Measurements from ENCODE around the gene IPO13. TPM values are rescaled to one million over a fixed set of nuclear protein-coding genes. Genes with fewer than 3 reads are reported as not detected.

IPO13 gene
- total and polyA plus RNA-seq, 4 donors: 7.3 to 35.4 (median 17.4) TPM

DNA sequence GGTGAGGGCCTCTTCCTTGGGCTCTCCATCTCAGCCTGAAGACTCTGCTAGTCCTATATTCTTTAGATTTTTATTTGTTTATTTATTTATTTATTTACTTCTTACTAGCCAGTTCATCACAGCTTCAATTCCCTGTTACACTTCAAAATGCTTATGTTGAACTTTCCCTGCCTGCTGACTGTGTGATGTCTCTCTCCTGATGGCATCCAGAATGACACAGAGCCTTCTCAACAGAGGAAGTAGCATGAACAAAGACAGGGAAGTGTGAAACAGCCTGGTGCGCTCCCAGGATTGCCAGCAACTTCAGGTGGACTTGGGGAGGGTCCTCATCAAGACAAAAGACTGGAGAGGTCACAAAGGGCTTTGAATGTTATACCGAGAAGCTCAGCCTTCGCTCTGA is 4.3 kb upstream of the IPO13 start:
- Histone ChIP-seq H3K27ac (ENCODE audit: low read depth in 1 of 2, low read length in 1 of 2) (no peak overlapping the region), H3K36me3 (ENCODE audit: control insufficient read depth in 4 of 4, insufficient read depth in 4 of 4, low read length in 4 of 4) (no peaks in the 10 kb centered on the region), H3K27me3 (ENCODE audit: control insufficient read depth in 3 of 3, insufficient read depth in 3 of 3, low read length in 2 of 3) (peaks cover 0 to 2% (median 0%) of the 10 kb centered on the region in 3 donors), H3K9ac (ENCODE audit: insufficient read depth in 1 of 2, low read length in 2 of 2) (no peak overlapping the region), H3K4me1 (ENCODE audit: control insufficient read depth in 5 of 5, insufficient read depth in 5 of 5, low read length in 5 of 5) (peaks cover 3 to 10% (median 4%) of the 10 kb centered on the region in 5 donors), H3K9me3 (ENCODE audit: control insufficient read depth in 4 of 4, insufficient read depth in 3 of 4, low read length in 3 of 4) (no peaks in the 10 kb centered on the region), H3K4me3 (no peak overlapping the region)
- ATAC-seq (ENCODE audit: insufficient read depth, low FRiP score) (no peak), DNase-seq (no peak)
- 79 to 90% methylated on average over 3 of the region's 3 CpGs for WGBS, 2 donors
- TF ChIP-seq, protein P1, sequence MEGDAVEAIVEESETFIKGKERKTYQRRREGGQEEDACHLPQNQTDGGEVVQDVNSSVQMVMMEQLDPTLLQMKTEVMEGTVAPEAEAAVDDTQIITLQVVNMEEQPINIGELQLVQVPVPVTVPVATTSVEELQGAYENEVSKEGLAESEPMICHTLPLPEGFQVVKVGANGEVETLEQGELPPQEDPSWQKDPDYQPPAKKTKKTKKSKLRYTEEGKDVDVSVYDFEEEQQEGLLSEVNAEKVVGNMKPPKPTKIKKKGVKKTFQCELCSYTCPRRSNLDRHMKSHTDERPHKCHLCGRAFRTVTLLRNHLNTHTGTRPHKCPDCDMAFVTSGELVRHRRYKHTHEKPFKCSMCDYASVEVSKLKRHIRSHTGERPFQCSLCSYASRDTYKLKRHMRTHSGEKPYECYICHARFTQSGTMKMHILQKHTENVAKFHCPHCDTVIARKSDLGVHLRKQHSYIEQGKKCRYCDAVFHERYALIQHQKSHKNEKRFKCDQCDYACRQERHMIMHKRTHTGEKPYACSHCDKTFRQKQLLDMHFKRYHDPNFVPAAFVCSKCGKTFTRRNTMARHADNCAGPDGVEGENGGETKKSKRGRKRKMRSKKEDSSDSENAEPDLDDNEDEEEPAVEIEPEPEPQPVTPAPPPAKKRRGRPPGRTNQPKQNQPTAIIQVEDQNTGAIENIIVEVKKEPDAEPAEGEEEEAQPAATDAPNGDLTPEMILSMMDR (IDR thresholded peaks at IDR 0.05; ENCODE audit: control extremely low read depth, extremely low read depth): no peak

DNA sequence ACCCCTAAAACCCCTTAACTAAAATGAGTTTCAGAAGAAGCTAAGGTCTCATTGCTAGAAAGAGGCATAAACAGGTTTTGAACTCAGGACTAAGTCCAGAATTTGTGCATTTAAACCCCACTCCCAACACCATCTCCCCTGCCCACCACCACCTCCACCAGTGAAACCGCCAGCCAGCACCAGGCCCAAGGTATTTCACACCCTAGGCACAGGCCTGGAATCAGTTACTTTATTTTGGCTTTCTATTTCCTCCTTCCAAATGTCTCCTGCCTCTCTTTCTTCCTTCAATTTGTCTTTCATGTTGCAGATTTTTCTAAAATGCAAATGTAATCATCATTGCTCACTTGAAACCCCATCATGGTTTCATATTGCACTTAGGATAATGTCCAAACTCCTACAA is 1.9 kb upstream of the IPO13 start:
- Histone ChIP-seq H3K4me3 (no peak overlapping the region), H3K36me3 (ENCODE audit: control insufficient read depth in 4 of 4, insufficient read depth in 4 of 4, low read length in 4 of 4) (peaks cover 0 to 7% (median 0%) of the 10 kb centered on the region in 4 donors), H3K9ac (ENCODE audit: insufficient read depth in 1 of 2, low read length in 2 of 2) (no peak overlapping the region), H3K27ac (ENCODE audit: low read depth in 1 of 2, low read length in 1 of 2) (no peak overlapping the region), H3K9me3 (ENCODE audit: control insufficient read depth in 4 of 4, insufficient read depth in 3 of 4, low read length in 3 of 4) (no peaks in the 10 kb centered on the region), H3K4me1 (ENCODE audit: control insufficient read depth in 5 of 5, insufficient read depth in 5 of 5, low read length in 5 of 5) (peaks cover 3 to 19% (median 13%) of the 10 kb centered on the region in 5 donors), H3K27me3 (ENCODE audit: control insufficient read depth in 3 of 3, insufficient read depth in 3 of 3, low read length in 2 of 3) (no peaks in the 10 kb centered on the region)
- no peak for DNase-seq
- no peak for ATAC-seq (ENCODE audit: insufficient read depth, low FRiP score)
- WGBS, 2 donors: 100% methylated on average over 1 of the region's 1 CpG
- TF ChIP-seq, protein P1 (IDR thresholded peaks at IDR 0.05; ENCODE audit: control extremely low read depth, extremely low read depth): no peak

DNA sequence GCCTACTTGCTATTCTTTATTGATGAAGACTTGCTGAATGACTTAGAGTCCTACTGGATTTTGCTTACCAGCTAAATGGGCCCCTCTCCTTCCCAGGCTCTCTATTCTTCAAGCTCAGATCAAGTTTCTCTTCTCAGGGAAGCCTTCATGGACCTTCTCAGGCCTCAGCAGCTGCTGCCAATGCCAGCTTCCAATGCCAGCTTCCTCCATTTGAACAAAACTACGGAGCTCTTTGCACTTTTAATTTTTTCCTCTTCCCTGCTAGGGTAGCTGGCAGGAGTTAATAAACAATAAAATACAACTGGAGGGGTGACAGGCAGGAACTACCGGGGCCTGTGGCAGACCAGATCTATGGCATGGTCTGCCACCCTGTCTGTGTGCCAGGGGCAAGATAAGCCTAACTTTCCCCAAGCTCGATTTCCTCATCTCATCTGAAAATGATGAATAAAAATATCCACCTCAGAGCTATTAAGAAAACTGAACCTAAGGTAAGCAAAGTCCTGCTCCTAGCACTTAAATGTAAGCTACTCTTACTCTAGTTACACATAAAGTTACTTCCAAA is 995 bp upstream of the IPO13 start:
- DNase-seq (no peak), ATAC-seq (ENCODE audit: insufficient read depth, low FRiP score) (no peak)
- no peaks in the 10 kb centered on the region for H3K9me3 ChIP-seq (ENCODE audit: control insufficient read depth in 4 of 4, insufficient read depth in 3 of 4, low read length in 3 of 4)
- TF ChIP-seq, protein P1 (IDR thresholded peaks at IDR 0.05; ENCODE audit: control extremely low read depth, extremely low read depth): no peak
- WGBS, 2 donors: 3 to 6% methylated on average over 3 of the region's 3 CpGs
- peak overlapping the region; percentile 40 for H3K4me3 ChIP-seq
- H3K4me1 ChIP-seq (ENCODE audit: control insufficient read depth in 5 of 5, insufficient read depth in 5 of 5, low read length in 5 of 5): peaks cover 3 to 20% (median 13%) of the 10 kb centered on the region in 5 donors
- no peaks in the 10 kb centered on the region for H3K27me3 ChIP-seq (ENCODE audit: control insufficient read depth in 3 of 3, insufficient read depth in 3 of 3, low read length in 2 of 3)
- peak overlapping the region; percentile 33 to 97 for H3K27ac ChIP-seq (ENCODE audit: low read depth in 1 of 2, low read length in 1 of 2)
- H3K9ac ChIP-seq (ENCODE audit: insufficient read depth in 1 of 2, low read length in 2 of 2): no peak overlapping the region
- H3K36me3 ChIP-seq (ENCODE audit: control insufficient read depth in 4 of 4, insufficient read depth in 4 of 4, low read length in 4 of 4): peaks cover 0 to 10% (median 0%) of the 10 kb centered on the region in 4 donors

Measured in lung (tissue), 12 donors.